Posterior vena cava (tissue), 2 donors: ENCODE results near the gene MRPL30. TPM values are rescaled to one million over a fixed set of nuclear protein-coding genes. Genes with fewer than 3 reads are reported as not detected.
"Not testable (repeated sequence)": the region's sequence is repeated elsewhere in the genome, so short reads cannot be mapped to it uniquely, and the experiment has no call there.

ENCODE experiments used
- DNase-seq: peaks from one replicate; pipeline ENCODE4 v3.0.0-alpha.2; 2020; ENCODE audit warnings: low spot score
- intact Hi-C, 2 donors: fragments of 100-400 bp; cut with DNase I; formaldehyde crosslinking; loops; one replicate each; pipeline versions ENCODE4 v1.14.1 to v1.14.2; 2022 to 2023
- long read RNA-seq, 2 donors: library from polyadenylated mRNA; unstranded; transcript quantifications; one replicate each; pipeline ENCODE4 v2.0.0, GENCODE V29; 2020 to 2021
- total RNA-seq, 2 donors: library from RNA; stranded (reverse); fragmentation: NEBNext Ultra II Directional; extraction: Animal tissue kit (Norgen Biotek cat#: 25700); gene quantifications; one replicate each; pipeline ENCODE4 v1.2.1, GENCODE V29; 2021
- donor health status: DM: yes; HTN: yes; CAD: no.
- donor health status: DM: yes; HTN: yes; CAD: no.

MRPL30 gene
- total RNA-seq: 10 to 100 TPM; 19.7 to 22.2 TPM
- long read RNA-seq, donor 1, partial matches to known transcripts: 0 of 3 reads
- long read RNA-seq, donor 1, other reads (novel, unspliced or antisense): 0 of 3 reads
- long read RNA-seq, donor 2, transcript MRPL30-201 (6 exons, 2,605 nt): major isoform, 17 of 26 reads
- long read RNA-seq, donor 2, partial matches to known transcripts: 0 of 26 reads
- long read RNA-seq, donor 2, other reads (novel, unspliced or antisense): 9 of 26 reads

GRCh38 chr2:99180755-99181623 is at the start of gene MRPL30, which contains the start of gene MITD1:
Gene MRPL30, plus strand, starts transcription at chr2:99181184. Its CDS starts 5,020 bp downstream, at chr2:99186204.
Gene MITD1, minus strand, starts transcription at chr2:99181058. Its CDS starts 77 bp downstream, at chr2:99180981.
- peak; percentile 97 for DNase-seq
- intact Hi-C loops: no loop called here

GRCh38 chr2:99135044-99135556 is 45.9 kb upstream of the MRPL30 start:
- DNase-seq, intact Hi-C loops: not testable (repeated sequence)

DNA sequence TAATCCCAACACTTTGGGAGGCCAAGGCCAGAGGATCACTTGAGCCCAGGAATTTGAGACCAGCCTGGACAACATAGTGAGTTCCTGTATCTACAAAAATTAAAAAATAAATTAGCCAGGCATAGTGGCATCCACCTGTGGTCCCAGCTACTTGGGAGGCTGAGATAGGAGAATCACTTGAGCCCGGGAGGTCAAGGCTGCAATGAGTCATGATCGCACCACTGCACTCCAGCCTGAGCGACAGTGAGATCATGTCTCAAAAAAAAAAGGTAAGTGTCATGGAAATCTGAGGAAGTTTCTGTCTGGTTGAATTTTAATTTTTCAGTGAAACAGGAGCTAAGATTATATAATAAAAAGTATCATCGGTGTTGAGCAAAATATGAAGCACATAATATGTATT is 42.0 kb upstream of the MRPL30 start:
- intact Hi-C loops: no loop called here
- DNase-seq: no peak

- intact Hi-C loops: no loop called here
- DNase-seq: no peak
These were observed 40.7 kb upstream of the MRPL30 start for GRCh38 chr2:99140056-99140859.

DNA sequence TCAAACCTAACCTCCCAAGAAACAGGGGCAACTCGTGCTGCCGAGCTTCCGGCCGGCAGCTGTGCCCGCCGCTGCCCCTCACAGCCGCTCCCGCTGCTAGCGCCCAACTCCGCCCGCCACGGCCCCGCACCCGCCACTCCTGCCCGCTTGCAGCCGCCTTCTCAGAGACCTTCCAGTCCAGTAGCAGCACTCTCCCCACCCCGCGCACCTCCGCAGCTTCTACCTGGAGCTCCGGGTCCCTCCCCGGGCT is 40.2 kb upstream of the MRPL30 start:
- intact Hi-C loops: no loop called here

GRCh38 chr2:99141110-99142108 is 39.6 kb upstream of the MRPL30 start, which contains the start of gene C2orf15:
Gene C2orf15, plus strand, starts transcription at chr2:99141707. Its CDS starts 8,852 bp downstream, at chr2:99150559.
- intact Hi-C loops: no loop called here
- DNase-seq: peak; percentile 96

More for the DNA sequence above, 40.2 kb upstream of the MRPL30 start:
- no peak for DNase-seq

GRCh38 chr2:99150706-99151105 is 30.3 kb upstream of the MRPL30 start:
- intact Hi-C loops: no loop called here
- no peak for DNase-seq

DNA sequence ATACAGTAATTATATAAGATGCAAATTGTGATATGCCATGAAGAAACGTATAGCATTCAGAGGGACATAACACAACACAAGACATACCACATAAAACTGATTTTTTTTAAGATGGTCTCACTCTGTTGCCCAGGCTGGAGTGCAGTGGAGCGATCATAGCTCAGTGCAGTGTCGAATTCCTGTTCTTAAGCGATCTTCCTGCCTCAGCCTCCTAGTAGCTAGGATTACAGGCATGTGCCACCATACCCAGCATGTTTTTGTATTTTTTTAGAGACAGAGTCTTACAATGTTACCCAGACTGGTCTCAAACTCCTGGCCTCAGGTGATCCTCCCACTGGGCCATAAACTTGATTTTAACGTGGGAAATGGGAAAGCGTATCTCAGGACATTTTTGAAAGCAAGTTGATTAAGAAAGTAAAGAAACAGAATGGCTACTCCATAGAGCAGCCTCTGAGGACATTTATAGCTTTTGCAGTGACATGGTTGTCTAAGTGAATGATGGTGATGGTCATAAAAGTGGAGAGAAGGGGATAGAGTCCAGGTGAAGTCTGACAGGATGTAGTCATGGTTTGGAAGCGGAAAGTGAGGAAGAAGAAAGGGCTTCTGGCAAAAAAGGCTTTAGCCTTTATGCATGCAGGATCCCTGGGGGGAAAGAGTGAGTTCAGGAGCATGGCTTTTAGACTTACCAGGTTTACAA is 28.6 kb upstream of the MRPL30 start:
- intact Hi-C loops: loop anchor here in 1 of 2 donors (2.0 kb wide), 1 partner anchor 176 kb away; no protein-coding TSS in a partner anchor
- DNase-seq: no peak

- DNase-seq: no peak
- intact Hi-C loops: loop anchor here in 1 of 2 donors (2.0 kb wide), 1 partner anchor 175 kb away; no protein-coding TSS in a partner anchor
These were observed 26.9 kb upstream of the MRPL30 start for GRCh38 chr2:99153921-99154604.

- peak; percentile 97 for DNase-seq
- intact Hi-C loops: no loop called here
These were observed 26.1 kb upstream of the MRPL30 start, which contains the start of the genes LIPT1 and TSGA10 for GRCh38 chr2:99154643-99155536. Gene LIPT1, plus strand, starts transcription at chr2:99154967. Its CDS starts 6,991 bp downstream, at chr2:99161958. Gene TSGA10, minus strand, starts transcription at chr2:99154942. Its CDS starts 45,503 bp downstream, at chr2:99109439.

- no peak for DNase-seq
- intact Hi-C loops: no loop called here
These were observed 24.1 kb upstream of the MRPL30 start for GRCh38 chr2:99156891-99157290.

- intact Hi-C loops: no loop called here
- no peak for DNase-seq
These were observed 22.4 kb upstream of the MRPL30 start for GRCh38 chr2:99158599-99158998.

DNA sequence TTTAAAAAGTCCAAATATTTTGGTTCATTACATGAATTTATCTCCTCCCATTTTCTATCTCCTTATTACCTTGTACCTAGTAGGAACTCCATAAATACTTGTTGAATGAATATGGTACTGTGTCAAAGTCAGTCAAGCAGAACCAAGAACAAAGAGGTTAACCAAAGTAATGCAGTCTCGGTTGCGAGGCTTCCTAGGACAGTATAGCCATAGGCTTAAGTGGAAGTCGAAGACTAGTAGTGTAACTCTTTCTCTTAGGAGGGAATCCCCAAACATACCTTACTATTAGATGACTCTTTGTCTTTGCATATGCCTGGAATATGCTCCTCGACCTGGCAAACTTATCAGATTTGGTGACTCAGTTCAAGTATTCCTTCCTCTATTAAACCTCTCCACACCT is 21.4 kb upstream of the MRPL30 start:
- intact Hi-C loops: no loop called here
- DNase-seq: no peak

GRCh38 chr2:99166218-99166617 is 14.8 kb upstream of the MRPL30 start:
- DNase-seq: no peak
- intact Hi-C loops: no loop called here

DNA sequence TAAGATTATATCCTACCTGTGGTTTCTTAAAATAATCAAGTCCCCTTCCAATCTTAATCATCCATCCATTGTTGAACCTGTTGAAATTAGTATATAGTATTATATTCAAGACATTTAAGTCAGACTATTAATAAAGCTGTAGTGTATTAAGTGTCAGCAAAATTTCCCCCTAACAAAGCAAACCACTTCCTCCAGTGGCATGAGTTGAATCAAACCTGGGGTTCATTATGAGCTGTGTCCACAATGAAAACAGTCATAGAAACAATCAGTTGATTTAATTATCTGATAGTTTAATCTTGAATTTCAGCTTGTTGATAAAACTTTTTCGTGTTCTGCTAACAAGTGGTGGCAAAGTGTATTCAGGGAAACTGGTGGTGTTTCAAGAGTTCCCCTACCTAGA is 11.4 kb upstream of the MRPL30 start:
- intact Hi-C loops: no loop called here
- no peak for DNase-seq
